ENCODE measurements around the gene FRAT1.
A peak's percentile ranks its signal among the peaks of the same experiment; 100 is the strongest.

DNA sequence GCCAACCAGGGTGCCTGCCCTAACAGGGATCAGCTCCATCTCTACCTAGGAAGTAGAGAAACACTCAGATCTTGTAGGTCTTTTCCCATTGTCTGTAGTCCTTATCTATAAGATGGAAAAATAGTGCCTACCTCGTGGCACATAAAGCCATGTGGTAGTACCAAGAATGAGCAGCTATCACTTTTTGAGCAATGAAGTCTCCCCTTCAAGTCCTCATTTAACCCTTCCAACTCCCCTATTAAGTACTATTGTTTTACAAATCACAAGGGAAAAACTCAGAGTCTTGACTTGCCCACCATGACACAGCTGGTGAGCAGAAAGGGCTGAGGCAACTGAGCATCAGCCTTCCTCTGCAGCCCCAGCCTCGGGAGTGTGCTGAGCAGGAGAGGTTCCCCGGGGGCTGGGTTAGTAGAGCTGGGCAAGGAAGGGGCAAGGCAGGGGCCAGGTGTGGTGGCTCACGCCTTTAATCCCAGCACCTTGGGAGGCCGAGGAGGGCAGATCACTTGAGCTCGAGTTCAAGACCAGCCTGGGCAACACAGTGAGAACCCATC is 12.2 kb downstream of the FRAT1 start:
- TF ChIP-seq ZBTB8A (tag by site-specific recombination; IDR thresholded peaks at IDR 0.05) (peak; percentile 24; the same call in 1 of the 2 replicates), ZNF19 (tag by site-specific recombination; IDR thresholded peaks at IDR 0.05; ENCODE audit: low read depth) (no peak), ZNF501 (tag by site-specific recombination; IDR thresholded peaks at IDR 0.05) (no peak), ZNF629 (tag by site-specific recombination; IDR thresholded peaks at IDR 0.05) (no peak), ZNF76 (tag by site-specific recombination; IDR thresholded peaks at IDR 0.05; ENCODE audit: borderline replicate concordance, low read depth) (no peak), ZNF510 (tag by site-specific recombination; IDR thresholded peaks at IDR 0.05; ENCODE audit: insufficient replicate concordance) (no peak), PBX3 (CRISPR knock-in tag; IDR thresholded peaks at IDR 0.05) (no peak), GLIS1 (tag by site-specific recombination; IDR thresholded peaks at IDR 0.05) (no peak)
- TF ChIP-seq, protein P1, sequence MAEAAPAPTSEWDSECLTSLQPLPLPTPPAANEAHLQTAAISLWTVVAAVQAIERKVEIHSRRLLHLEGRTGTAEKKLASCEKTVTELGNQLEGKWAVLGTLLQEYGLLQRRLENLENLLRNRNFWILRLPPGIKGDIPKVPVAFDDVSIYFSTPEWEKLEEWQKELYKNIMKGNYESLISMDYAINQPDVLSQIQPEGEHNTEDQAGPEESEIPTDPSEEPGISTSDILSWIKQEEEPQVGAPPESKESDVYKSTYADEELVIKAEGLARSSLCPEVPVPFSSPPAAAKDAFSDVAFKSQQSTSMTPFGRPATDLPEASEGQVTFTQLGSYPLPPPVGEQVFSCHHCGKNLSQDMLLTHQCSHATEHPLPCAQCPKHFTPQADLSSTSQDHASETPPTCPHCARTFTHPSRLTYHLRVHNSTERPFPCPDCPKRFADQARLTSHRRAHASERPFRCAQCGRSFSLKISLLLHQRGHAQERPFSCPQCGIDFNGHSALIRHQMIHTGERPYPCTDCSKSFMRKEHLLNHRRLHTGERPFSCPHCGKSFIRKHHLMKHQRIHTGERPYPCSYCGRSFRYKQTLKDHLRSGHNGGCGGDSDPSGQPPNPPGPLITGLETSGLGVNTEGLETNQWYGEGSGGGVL (tag by site-specific recombination; IDR thresholded peaks at IDR 0.05), result no peak
- TF ChIP-seq, protein P2, sequence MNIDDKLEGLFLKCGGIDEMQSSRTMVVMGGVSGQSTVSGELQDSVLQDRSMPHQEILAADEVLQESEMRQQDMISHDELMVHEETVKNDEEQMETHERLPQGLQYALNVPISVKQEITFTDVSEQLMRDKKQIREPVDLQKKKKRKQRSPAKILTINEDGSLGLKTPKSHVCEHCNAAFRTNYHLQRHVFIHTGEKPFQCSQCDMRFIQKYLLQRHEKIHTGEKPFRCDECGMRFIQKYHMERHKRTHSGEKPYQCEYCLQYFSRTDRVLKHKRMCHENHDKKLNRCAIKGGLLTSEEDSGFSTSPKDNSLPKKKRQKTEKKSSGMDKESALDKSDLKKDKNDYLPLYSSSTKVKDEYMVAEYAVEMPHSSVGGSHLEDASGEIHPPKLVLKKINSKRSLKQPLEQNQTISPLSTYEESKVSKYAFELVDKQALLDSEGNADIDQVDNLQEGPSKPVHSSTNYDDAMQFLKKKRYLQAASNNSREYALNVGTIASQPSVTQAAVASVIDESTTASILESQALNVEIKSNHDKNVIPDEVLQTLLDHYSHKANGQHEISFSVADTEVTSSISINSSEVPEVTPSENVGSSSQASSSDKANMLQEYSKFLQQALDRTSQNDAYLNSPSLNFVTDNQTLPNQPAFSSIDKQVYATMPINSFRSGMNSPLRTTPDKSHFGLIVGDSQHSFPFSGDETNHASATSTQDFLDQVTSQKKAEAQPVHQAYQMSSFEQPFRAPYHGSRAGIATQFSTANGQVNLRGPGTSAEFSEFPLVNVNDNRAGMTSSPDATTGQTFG (tag by site-specific recombination; IDR thresholded peaks at IDR 0.05; ENCODE audit: borderline replicate concordance), result no peak
- TF ChIP-seq, protein P3, sequence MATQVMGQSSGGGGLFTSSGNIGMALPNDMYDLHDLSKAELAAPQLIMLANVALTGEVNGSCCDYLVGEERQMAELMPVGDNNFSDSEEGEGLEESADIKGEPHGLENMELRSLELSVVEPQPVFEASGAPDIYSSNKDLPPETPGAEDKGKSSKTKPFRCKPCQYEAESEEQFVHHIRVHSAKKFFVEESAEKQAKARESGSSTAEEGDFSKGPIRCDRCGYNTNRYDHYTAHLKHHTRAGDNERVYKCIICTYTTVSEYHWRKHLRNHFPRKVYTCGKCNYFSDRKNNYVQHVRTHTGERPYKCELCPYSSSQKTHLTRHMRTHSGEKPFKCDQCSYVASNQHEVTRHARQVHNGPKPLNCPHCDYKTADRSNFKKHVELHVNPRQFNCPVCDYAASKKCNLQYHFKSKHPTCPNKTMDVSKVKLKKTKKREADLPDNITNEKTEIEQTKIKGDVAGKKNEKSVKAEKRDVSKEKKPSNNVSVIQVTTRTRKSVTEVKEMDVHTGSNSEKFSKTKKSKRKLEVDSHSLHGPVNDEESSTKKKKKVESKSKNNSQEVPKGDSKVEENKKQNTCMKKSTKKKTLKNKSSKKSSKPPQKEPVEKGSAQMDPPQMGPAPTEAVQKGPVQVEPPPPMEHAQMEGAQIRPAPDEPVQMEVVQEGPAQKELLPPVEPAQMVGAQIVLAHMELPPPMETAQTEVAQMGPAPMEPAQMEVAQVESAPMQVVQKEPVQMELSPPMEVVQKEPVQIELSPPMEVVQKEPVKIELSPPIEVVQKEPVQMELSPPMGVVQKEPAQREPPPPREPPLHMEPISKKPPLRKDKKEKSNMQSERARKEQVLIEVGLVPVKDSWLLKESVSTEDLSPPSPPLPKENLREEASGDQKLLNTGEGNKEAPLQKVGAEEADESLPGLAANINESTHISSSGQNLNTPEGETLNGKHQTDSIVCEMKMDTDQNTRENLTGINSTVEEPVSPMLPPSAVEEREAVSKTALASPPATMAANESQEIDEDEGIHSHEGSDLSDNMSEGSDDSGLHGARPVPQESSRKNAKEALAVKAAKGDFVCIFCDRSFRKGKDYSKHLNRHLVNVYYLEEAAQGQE (tag by site-specific recombination; IDR thresholded peaks at IDR 0.05), result no peak
